Activated CD8-positive, alpha-beta T cell treated with anti-CD3 and anti-CD28 coated beads for 36 hours (primary cell): Measurements from ENCODE around the gene NIM1K. TPM values are rescaled to one million over a fixed set of nuclear protein-coding genes. Genes with fewer than 3 reads are reported as not detected.
A peak's percentile ranks its signal among the peaks of the same experiment; 100 is the strongest.

Source experiments
- ATAC-seq: fragments of 200-7000 bp; cut with Tn5 transposase; one replicate; pipeline ENCODE4 v1.10.0; 2021; ENCODE audit warnings: mild to moderate bottlenecking, moderate library complexity
- CTCF ChIA-PET: fragments of 350-600 bp; sonication (Branson Sonifier 250); formaldehyde crosslinking; loops from one replicate; lab custom pipeline; 2021; ENCODE audit warnings: antibody characterized with exemption; lab: Charles Lee
- POLR2A ChIA-PET: fragments of 350-600 bp; sonication (Branson Sonifier 250); formaldehyde crosslinking; loops from one replicate; lab custom pipeline; 2021; ENCODE audit warnings: antibody characterized with exemption; lab: Charles Lee
- DNase-seq: peaks from one replicate; pipeline ENCODE4 v3.0.0-alpha.2; 2020
- H3K27ac Mint-ChIP-seq: one replicate; pipeline ENCODE4 v1.8.0; 2021; ENCODE audit warnings: mild to moderate bottlenecking, mixed read lengths
- H3K27me3 Mint-ChIP-seq: one replicate; pipeline ENCODE4 v1.8.0; 2021; ENCODE audit warnings: mixed read lengths
- H3K36me3 Mint-ChIP-seq: one replicate; pipeline ENCODE4 v1.8.0; 2021; ENCODE audit warnings: low read depth, mixed read lengths
- H3K4me1 Mint-ChIP-seq: one replicate; pipeline ENCODE4 v1.8.0; 2021; ENCODE audit warnings: low read depth, mixed read lengths
- H3K4me3 Mint-ChIP-seq: one replicate; pipeline ENCODE4 v1.8.0; 2021; ENCODE audit warnings: mild to moderate bottlenecking, moderate library complexity, mixed read lengths
- H3K9me3 Mint-ChIP-seq: one replicate; pipeline ENCODE4 v1.8.0; 2021; ENCODE audit warnings: mixed read lengths
- intact Hi-C: fragments of 100-400 bp; cut with micrococcal nuclease; formaldehyde crosslinking; loops from one replicate; pipeline ENCODE4 v1.10.0; 2022
- total RNA-seq, 2 experiments: library from RNA; stranded (reverse); gene quantifications; one replicate each; pipeline ENCODE4 v1.2.3, GENCODE V29; 2021
- TF ChIP-seq, protein P1 (sequence below): fragments of 200-600 bp; IDR thresholded peaks from one replicate; pipeline ENCODE4 v1.8.0; 2022; ENCODE audit warnings: antibody characterized with exemption, mild to moderate bottlenecking

The NIM1K gene
- 1 to 10 TPM; 2.1 to 3.2 TPM for total RNA-seq

DNA sequence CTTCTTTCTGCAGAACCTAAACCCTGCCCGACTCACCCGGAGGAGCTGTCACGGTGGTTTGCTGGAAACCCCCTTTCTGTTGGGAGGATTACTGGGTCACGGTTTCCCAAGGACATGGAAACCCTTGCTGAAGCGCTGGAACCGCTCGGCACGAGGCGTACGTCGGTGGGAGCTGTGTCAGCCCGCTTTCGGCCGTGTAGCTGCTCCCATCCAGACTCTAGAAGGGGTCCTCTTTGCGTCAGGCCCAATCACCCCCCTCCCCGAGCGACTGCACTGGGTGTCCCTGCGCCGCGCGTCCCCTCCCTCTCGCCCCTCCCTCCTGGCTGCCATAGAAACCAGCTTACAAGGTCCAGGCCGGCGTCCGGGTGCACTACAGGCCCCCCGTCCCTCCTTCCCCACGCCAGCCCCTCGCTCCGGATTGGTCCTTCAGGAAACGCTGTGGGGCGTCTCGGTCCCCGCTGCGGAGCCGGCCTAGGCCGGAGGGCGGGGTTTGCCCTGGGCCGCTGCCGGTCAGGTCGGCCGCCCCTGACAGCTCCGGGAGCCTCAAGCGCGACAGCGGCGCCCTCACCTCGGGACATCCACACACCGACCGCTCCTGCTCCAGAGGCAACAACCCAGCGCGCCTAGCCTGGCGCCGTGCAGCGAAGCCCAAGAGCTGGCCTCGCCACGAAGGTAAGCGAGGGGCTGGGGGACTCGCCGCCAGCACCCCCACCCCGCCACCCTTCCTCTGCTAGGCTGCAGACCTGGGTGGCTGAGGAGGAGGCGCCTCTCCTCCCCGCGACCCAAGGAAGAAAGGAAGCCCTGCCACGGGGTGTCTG lies at the start of gene NIM1K:
NIM1K (plus strand) TSS at position 486 of the 818 bp plus-strand sequence. CDS start 53,551 bp downstream, outside the sequence.
- POLR2A ChIA-PET, result no interaction called here
- CTCF ChIA-PET, result interaction anchor here (1.5 kb wide), 1 partner anchor 198 kb away, joined by 6 read pairs; no protein-coding TSS in a partner anchor
- Mint-ChIP-seq H3K9me3 (peaks cover 1% of the 10 kb centered on the region), H3K4me1 (peaks cover 29% of the 10 kb centered on the region), H3K4me3 (peak within 1 kb of the TSS; percentile 82), H3K27me3 (peaks cover 21% of the 10 kb centered on the region), H3K36me3 (peaks cover 6% of the 10 kb centered on the region), H3K27ac (peak within 1 kb of the TSS; percentile 75)
- peak; percentile 53 for DNase-seq
- intact Hi-C loops, result loop anchor here (5.0 to 10.0 kb wide), 2 partner anchors 85 to 113 kb away; no protein-coding TSS in a partner anchor
- TF ChIP-seq, protein P1, sequence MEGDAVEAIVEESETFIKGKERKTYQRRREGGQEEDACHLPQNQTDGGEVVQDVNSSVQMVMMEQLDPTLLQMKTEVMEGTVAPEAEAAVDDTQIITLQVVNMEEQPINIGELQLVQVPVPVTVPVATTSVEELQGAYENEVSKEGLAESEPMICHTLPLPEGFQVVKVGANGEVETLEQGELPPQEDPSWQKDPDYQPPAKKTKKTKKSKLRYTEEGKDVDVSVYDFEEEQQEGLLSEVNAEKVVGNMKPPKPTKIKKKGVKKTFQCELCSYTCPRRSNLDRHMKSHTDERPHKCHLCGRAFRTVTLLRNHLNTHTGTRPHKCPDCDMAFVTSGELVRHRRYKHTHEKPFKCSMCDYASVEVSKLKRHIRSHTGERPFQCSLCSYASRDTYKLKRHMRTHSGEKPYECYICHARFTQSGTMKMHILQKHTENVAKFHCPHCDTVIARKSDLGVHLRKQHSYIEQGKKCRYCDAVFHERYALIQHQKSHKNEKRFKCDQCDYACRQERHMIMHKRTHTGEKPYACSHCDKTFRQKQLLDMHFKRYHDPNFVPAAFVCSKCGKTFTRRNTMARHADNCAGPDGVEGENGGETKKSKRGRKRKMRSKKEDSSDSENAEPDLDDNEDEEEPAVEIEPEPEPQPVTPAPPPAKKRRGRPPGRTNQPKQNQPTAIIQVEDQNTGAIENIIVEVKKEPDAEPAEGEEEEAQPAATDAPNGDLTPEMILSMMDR, result no peak
- ATAC-seq, result peak; percentile 61

- Mint-ChIP-seq H3K4me3 (no peak overlapping the region), H3K27ac (no peak overlapping the region), H3K9me3 (no peaks in the 10 kb centered on the region), H3K36me3 (peaks cover 53% of the 10 kb centered on the region), H3K4me1 (peaks cover 18% of the 10 kb centered on the region), H3K27me3 (no peaks in the 10 kb centered on the region)
- no peak for DNase-seq
- ChIA-PET CTCF (interaction anchor here (1.0 kb wide), 1 partner anchor 24 kb away, joined by 3 read pairs; no protein-coding TSS in a partner anchor), POLR2A (interaction anchor here (0.6 kb wide), 1 partner anchor 17 kb away, joined by 3 read pairs; no protein-coding TSS in a partner anchor)
- intact Hi-C loops, result no loop called here
- TF ChIP-seq, protein P1, result no peak
- no peak for ATAC-seq
Measured at GRCh38 chr5:43145071-43145470, 47.0 kb upstream of the NIM1K start.

DNA sequence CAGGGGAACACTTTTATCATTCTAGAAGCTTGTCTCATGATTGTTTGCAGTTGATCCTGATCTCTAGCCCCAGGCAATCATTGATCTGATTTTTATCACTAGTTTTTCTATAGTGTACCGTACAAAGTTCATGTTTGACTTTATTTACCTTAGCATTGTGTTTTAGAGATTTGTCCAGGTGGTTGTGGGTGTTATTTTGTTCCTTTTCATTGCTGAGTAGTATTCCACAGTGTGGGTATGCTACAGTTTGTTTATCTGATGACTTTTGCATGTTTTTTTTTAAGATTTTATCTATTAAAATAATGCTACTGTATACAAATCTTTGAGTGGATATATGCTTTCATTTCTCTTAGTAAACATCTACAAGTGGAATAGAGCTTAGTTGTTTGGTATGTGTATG lies 45.1 kb upstream of the NIM1K start:
- Mint-ChIP-seq H3K4me3 (no peak overlapping the region), H3K27ac (no peak overlapping the region), H3K27me3 (no peaks in the 10 kb centered on the region), H3K4me1 (peaks cover 14% of the 10 kb centered on the region), H3K9me3 (no peaks in the 10 kb centered on the region), H3K36me3 (peaks cover 40% of the 10 kb centered on the region)
- TF ChIP-seq, protein P1, result no peak
- DNase-seq (no peak), ATAC-seq (no peak)
- ChIA-PET CTCF (interaction anchor here (1.4 kb wide), 1 partner anchor 41 kb away, joined by 3 read pairs; no protein-coding TSS in a partner anchor), POLR2A (no interaction called here)
- intact Hi-C loops, result no loop called here

DNA sequence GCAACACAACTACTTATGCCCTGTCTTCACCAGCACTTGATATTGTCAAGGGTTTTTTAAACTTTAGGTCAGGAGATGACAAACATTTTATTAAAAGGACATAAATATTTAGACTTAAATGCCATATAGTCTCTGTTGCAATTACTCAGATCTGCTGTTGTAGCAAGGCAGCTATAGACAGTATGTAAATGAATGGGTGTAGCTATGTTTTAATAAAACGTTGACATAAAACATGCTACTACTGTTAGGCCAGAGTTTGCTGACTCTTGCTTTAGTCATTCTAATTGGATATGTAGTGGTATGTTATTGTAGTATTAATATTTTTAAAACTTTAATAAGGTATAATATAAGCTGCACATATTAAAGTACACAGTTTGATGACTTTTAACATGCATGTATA lies 43.6 kb upstream of the NIM1K start:
- Mint-ChIP-seq H3K9me3 (no peaks in the 10 kb centered on the region), H3K36me3 (peaks cover 45% of the 10 kb centered on the region), H3K4me1 (peaks cover 14% of the 10 kb centered on the region), H3K4me3 (no peak overlapping the region), H3K27me3 (no peaks in the 10 kb centered on the region), H3K27ac (no peak overlapping the region)
- DNase-seq (no peak), ATAC-seq (no peak)
- intact Hi-C loops, result no loop called here
- ChIA-PET POLR2A (no interaction called here), CTCF (no interaction called here)
- TF ChIP-seq, protein P1, result no peak

DNA sequence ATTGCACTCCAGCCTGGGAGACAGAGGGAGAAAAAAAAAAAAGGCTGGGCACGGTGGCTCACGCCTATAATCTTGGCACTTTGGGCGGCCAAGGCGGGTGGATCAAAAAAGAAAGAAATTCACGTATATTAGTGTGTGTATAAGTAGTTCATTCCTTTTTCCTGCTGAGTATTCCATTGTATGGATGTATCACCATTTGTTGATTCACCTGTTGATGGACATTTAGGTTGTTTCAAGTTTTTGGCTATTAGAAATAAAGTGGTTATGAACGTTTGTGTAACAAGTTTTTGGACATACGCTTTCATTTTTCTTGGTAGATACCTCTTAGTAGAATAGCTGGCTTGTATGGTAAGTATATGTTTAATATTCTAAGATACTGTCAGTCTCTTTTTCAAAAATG lies 42.8 kb upstream of the NIM1K start:
- intact Hi-C loops, result no loop called here
- Mint-ChIP-seq H3K4me3 (no peak overlapping the region), H3K36me3 (peaks cover 50% of the 10 kb centered on the region), H3K4me1 (peaks cover 18% of the 10 kb centered on the region), H3K9me3 (no peaks in the 10 kb centered on the region), H3K27me3 (no peaks in the 10 kb centered on the region), H3K27ac (no peak overlapping the region)
- ChIA-PET CTCF (no interaction called here), POLR2A (no interaction called here)
- no peak for ATAC-seq
- TF ChIP-seq, protein P1, result no peak
- no peak for DNase-seq
